Measurements from ENCODE around the gene GINS1.
A peak's percentile ranks its signal among the peaks of the same experiment; 100 is the strongest.
"Not testable (repeated sequence)": the region's sequence is repeated elsewhere in the genome, so short reads cannot be mapped to it uniquely, and the experiment has no call there.

The GINS1 gene

DNA sequence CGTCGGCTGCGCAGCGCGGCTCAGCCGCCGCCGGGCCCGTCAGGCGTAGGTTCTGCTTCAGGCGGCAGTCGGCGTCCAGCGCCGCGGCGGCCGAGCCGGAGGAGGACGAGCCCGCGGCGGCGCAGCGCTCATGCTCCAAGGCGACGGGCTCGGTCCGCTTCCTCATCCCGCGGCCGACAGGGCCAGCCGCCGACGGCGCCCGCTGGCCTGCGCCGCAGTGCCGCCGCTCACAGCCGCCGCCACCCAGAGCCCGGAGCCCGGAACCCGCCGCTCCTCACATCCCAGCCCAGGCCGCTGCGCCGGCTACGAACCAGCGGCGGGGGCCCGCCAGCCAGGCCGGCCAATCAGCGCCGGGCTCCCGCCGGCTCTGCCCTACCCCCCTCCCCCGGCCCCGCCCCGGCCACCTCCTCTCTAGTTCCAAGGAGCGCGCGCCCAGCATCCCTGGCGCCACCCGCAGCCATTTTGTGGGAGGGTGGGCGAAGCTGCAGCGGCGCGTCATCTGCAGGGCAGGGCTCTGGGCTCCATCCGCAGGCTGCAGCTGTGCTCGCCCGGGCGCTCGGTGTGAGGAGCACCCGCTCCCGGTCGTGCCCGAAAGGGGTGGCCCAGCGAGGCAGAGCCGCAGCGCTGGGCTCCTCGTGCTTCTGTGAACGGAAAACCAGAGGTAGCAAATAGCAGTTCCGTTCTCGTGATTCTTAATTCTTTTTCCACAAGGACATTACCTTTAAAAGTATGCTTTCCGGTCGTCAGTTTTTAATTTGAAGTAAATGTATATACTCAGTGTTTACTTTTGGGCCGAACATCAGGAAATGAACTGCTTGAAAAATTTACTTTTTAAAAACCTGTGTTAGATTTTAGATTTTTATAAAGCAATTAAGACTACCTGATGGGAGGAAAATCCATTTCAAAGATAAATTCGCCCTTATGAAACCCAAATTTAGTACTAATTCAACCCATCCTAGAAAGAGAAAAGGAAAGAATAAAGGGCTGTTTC is 16.6 kb upstream of the GINS1 start, which contains the start of gene ABHD12:
TSS of gene ABHD12 (minus strand) at position 298 of the 991 bp plus-strand sequence. CDS start at position 166, 132 bp downstream.
- H3K27ac ChIP-seq = peak within 1 kb of the TSS; percentile 99
- TF ChIP-seq, protein P1, sequence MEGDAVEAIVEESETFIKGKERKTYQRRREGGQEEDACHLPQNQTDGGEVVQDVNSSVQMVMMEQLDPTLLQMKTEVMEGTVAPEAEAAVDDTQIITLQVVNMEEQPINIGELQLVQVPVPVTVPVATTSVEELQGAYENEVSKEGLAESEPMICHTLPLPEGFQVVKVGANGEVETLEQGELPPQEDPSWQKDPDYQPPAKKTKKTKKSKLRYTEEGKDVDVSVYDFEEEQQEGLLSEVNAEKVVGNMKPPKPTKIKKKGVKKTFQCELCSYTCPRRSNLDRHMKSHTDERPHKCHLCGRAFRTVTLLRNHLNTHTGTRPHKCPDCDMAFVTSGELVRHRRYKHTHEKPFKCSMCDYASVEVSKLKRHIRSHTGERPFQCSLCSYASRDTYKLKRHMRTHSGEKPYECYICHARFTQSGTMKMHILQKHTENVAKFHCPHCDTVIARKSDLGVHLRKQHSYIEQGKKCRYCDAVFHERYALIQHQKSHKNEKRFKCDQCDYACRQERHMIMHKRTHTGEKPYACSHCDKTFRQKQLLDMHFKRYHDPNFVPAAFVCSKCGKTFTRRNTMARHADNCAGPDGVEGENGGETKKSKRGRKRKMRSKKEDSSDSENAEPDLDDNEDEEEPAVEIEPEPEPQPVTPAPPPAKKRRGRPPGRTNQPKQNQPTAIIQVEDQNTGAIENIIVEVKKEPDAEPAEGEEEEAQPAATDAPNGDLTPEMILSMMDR (conservative IDR thresholded peaks at IDR 0.05) = no peak; the same call in 1 of the 2 replicates

DNA sequence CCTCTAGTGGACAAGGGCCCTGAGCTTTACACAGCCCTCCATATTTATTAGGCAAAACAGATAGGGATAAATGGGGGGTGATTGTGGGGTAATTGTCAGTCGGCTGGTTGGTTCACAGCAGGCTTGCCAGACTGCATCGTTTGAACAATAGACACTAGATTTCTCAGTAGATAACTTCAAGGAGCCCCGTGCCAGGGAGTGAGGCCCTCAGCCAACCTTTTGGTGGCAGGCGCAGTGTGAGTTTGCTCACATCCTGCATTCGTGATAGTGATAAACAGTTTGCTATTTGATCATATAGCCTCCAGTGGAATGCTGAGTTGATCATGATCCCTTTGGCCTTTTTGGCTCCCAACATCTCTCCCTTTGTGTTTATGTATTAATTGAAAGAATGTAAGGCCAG is 13.2 kb upstream of the GINS1 start:
- peak overlapping the region; percentile 99 for H3K27ac ChIP-seq
- TF ChIP-seq, protein P1 (conservative IDR thresholded peaks at IDR 0.05) = no peak

DNA sequence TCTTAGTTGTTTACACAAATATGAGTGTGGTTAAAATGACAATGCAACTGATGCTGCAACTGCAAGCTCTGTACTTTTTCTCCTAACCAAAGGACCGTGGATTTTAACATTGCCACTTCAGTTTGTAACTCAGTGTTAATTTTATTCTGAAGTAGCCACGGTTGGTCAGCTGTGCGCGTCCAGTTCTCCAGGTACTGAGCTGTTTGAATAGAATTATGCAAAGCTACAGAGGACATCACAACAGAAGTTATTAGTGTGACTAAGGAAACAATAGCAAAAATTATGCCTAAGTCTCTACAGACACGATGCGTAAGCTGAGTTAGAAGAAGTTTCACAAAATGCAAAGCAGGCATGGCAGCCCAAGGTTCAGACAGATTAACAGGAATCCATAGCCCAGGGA is 12.5 kb upstream of the GINS1 start:
- TF ChIP-seq, protein P1 (conservative IDR thresholded peaks at IDR 0.05) = no peak
- H3K27ac ChIP-seq = peak overlapping the region; percentile 99

DNA sequence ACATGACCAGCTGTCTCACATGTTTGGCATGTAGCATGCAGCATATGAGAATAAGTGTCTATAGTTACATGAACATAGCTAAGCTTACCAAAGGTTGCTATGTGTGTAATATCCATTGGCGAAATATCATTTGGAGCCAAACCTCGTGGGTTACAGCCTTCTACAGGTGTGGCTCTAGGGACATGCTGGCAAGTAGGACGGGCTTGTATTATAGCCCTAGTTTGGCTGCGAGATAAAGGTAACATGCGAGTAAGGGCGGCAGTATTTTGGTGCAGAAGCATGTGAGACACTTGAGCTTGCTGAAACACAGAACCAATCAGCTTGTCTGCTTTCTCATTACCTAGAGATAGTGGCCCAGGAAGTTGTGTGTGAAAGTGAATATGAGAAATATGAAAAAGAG is 10.4 kb upstream of the GINS1 start:
- TF ChIP-seq, protein P1 (conservative IDR thresholded peaks at IDR 0.05) = no peak
- peak overlapping the region; percentile 99 for H3K27ac ChIP-seq

DNA sequence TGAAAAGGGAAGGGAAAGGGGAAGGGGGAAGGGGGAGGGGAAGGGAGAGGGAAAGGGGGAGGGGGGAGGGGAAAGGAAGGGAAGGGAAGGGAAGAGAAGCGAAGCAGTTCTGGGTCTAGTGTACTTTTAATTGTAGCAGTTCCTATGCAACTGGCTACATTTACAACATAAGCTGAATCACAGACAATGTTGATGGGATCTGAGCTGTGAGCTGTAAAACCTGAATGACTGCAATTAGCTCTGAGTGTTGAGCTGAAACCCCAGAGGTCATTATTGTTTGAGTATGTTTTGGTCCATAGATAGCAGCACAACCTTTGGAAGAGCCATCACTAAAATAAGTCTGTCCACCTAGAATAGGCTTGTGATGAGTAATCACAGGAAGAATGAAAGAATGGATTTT is 9.7 kb upstream of the GINS1 start:
- H3K27ac ChIP-seq = peak overlapping the region; percentile 99
- TF ChIP-seq, protein P1 (conservative IDR thresholded peaks at IDR 0.05) = no peak

DNA sequence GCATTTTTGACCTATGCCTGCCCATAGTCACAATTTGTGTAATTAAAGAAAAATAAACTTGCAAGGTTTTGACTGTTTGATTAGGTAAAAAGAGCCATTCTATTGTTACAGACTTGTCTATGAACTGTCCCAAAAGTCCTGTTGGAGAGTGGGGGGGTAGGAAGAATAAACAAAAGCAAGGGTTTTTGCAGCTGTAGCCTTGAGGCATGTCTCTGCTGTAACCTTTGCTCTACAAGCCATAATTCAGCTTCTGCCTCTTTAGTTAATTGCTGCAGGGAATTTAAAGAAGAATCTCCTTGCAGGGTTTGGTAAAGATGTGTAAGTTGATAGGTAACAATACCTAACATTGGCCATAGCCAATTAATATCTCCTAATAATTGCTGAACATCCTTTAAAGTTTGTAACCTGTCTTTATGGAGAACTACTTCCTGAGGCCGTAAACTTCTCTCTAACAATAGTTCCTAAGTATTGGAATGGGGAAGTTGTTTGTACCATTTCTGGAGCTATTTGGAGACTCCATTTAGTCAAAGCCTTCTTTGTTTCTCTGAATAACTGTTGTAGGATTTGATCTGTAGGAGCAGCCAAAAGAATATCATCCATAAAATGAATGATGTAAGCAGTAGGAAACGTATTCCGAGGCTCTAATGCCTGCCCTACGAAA is 9.0 kb upstream of the GINS1 start:
- TF ChIP-seq, protein P1 (conservative IDR thresholded peaks at IDR 0.05) = no peak
- H3K27ac ChIP-seq = peak overlapping the region; percentile 99

DNA sequence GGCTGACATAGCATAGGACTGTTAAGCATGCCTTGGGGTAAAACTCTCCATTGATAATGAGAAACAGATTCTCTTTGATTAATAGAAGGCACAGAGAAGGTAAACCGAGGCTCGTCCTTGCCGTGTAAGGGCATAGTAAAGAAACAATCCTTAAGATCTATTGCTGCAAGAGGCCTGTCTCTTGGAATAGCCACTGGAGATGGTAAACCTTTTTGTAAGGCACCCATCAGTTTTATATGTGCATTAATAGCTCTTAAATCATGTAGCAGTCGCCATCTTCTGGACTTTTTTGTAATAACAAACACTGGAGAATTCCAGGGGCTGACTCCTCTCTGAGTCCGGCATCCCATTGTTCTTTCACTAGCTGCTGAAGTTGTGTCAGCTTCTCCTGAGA is 8.4 kb upstream of the GINS1 start:
- peak overlapping the region; percentile 99 for H3K27ac ChIP-seq

DNA sequence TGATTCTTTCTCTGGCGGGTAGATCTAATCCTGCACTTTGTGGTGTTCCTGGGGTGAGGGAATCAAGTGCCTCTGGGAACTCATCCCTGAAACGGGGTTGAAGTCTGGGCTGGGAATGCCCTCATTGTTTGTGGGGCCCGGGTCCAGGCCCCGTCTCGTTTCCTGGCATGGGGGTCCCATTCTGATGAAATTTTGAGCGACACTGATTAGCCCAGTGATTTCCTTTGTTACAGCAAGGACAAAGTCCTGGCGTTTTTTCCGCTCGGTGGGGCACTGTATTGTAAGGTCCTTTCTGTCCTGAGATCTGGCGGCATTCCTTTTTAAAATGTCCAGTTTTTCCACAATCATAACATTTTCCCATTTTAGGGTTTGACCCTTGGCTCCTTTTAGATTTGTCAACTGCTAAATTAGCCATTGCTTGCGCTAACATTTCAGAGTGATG is 7.2 kb upstream of the GINS1 start:
- H3K27ac ChIP-seq = not testable (repeated sequence)

More for the DNA sequence above, 8.4 kb upstream of the GINS1 start:
- TF ChIP-seq, protein P1 (conservative IDR thresholded peaks at IDR 0.05) = peak; percentile 84
